WTC11 (cell line): ENCODE data around the gene SMIM24.

ENCODE experiments used
- ESRRA ChIP-seq: sonication (generic); formaldehyde crosslinking; IDR thresholded peaks from 2 replicates; pipeline ENCODE4 v1.8.1; 2022; ENCODE audit warnings: mild to moderate bottlenecking, missing genetic modification reagents, borderline replicate concordance
- ETV6 ChIP-seq: sonication (generic); formaldehyde crosslinking; IDR thresholded peaks from 2 replicates; pipeline ENCODE4 v1.8.1; 2022; ENCODE audit warnings: mild to moderate bottlenecking, missing genetic modification reagents
- TF ChIP-seq, protein P1 (sequence below): fragments of 200-600 bp; IDR thresholded peaks from 2 replicates; pipeline ENCODE4 v1.8.0; 2022; ENCODE audit warnings: antibody characterized with exemption
- TF ChIP-seq, protein P2 (sequence below): sonication (generic); formaldehyde crosslinking; IDR thresholded peaks from 2 replicates; pipeline ENCODE4 v1.8.0; 2022; ENCODE audit warnings: mild to moderate bottlenecking, missing genetic modification reagents

DNA sequence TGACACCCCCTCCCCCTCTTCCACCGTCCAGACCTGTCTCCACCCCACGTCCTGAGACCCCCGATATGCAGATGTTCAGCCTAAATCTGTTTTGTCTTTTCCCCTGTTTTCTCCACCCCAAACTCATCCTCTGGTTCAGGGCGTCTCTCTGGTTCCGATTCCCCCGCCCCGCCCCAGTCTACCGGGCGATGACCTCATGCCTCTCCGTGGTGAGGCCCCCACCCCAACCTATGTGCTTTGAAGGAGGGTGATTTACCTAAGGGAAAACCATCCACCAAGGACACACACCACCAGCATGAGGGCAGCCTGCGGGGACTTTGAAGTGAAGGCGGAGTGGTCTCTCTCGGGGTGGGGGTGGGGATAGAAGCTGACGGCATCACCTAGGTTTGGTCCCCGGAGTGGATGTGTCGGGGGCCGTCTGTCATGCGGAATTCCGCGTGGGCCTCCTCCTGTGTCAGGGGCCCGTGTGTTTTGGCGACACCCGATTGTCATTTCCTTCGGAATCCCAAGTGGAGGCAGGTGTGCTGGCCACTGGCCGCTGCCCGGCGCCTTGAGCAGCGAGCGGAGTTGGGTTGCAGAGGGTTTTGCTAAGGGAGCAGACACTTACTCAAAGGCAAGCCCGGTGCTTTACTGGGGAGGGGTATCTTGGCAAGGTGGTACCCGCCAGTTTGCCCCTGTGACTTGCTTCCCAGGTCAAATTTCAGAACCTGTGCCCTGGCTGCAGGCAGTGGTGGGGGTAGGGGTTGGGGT, 27.2 kb upstream of the SMIM24 start:
- TF ChIP-seq, protein P1, sequence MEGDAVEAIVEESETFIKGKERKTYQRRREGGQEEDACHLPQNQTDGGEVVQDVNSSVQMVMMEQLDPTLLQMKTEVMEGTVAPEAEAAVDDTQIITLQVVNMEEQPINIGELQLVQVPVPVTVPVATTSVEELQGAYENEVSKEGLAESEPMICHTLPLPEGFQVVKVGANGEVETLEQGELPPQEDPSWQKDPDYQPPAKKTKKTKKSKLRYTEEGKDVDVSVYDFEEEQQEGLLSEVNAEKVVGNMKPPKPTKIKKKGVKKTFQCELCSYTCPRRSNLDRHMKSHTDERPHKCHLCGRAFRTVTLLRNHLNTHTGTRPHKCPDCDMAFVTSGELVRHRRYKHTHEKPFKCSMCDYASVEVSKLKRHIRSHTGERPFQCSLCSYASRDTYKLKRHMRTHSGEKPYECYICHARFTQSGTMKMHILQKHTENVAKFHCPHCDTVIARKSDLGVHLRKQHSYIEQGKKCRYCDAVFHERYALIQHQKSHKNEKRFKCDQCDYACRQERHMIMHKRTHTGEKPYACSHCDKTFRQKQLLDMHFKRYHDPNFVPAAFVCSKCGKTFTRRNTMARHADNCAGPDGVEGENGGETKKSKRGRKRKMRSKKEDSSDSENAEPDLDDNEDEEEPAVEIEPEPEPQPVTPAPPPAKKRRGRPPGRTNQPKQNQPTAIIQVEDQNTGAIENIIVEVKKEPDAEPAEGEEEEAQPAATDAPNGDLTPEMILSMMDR: no peak
- TF ChIP-seq ETV6 (CRISPR knock-in tag) (no peak), ESRRA (no peak)
- TF ChIP-seq, protein P2, sequence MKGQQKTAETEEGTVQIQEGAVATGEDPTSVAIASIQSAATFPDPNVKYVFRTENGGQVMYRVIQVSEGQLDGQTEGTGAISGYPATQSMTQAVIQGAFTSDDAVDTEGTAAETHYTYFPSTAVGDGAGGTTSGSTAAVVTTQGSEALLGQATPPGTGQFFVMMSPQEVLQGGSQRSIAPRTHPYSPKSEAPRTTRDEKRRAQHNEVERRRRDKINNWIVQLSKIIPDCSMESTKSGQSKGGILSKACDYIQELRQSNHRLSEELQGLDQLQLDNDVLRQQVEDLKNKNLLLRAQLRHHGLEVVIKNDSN (CRISPR knock-in tag): no peak
